Activated CD4-positive, alpha-beta T cell treated with anti-CD3 and anti-CD28 coated beads, Interleukin-2, amount 10 ng/mL, durations not matched to agents 24 days and 14 days (primary cell): ENCODE measurements around the gene FFAR2. TPM values are rescaled to one million over a fixed set of nuclear protein-coding genes. Genes with fewer than 3 reads are reported as not detected.
"Not testable (repeated sequence)": the region's sequence is repeated elsewhere in the genome, so short reads cannot be mapped to it uniquely, and the experiment has no call there.

Experiments used
- DNase-seq: peaks from one replicate; pipeline ENCODE4 v3.0.0; 2022
- H3K27ac Mint-ChIP-seq: one replicate; pipeline ENCODE4 v1.8.0; 2022; ENCODE audit warnings: mild to moderate bottlenecking, mixed read lengths
- H3K27me3 Mint-ChIP-seq: one replicate; pipeline ENCODE4 v1.8.0; 2022; ENCODE audit warnings: mixed read lengths
- H3K36me3 Mint-ChIP-seq: one replicate; pipeline ENCODE4 v1.8.0; 2022; ENCODE audit warnings: low read depth, mild to moderate bottlenecking, mixed read lengths
- H3K4me1 Mint-ChIP-seq: one replicate; pipeline ENCODE4 v1.8.0; 2021; ENCODE audit warnings: mixed read lengths
- H3K4me3 Mint-ChIP-seq: one replicate; pipeline ENCODE4 v1.8.0; 2022; ENCODE audit warnings: mild to moderate bottlenecking, moderate library complexity, mixed read lengths
- H3K9me3 Mint-ChIP-seq: one replicate; pipeline ENCODE4 v1.8.0; 2021; ENCODE audit warnings: mixed read lengths
- intact Hi-C: fragments of 100-400 bp; cut with micrococcal nuclease; formaldehyde crosslinking; loops from one replicate; pipeline ENCODE4 v1.15.1; 2023
- total RNA-seq: library from RNA; stranded (reverse); gene quantifications from 2 replicates; pipeline ENCODE4 v1.2.3, GENCODE V29; 2022

The FFAR2 gene
- total RNA-seq, 1 donor from 2014 or later: not detected

DNA sequence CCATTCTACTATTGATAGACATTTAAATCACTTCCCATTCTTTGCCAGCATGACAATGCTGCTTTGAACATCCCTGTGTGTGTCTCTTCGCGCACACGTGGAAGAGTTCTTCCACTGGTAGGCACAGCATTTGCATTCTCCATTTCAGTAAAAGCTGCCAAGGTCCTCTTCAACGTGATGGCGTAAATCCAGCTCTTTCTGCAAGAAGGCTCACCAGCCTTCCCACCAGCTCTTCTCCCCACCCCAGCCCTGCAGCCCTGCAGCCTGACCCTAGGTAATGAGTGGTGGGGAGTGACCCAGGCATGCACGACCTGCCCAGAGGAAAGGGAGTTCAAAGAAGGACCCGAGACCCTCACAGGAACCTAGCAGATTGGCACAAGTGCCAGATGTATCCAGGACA, 31.7 kb upstream of the FFAR2 start:
- no peaks in the 10 kb centered on the region for H3K4me1 Mint-ChIP-seq
- H3K27me3 Mint-ChIP-seq: peaks cover 39% of the 10 kb centered on the region
- no peak overlapping the region for H3K27ac Mint-ChIP-seq
- H3K9me3 Mint-ChIP-seq: no peaks in the 10 kb centered on the region
- intact Hi-C loops: no loop called here
- DNase-seq: no peak
- H3K4me3 Mint-ChIP-seq: no peak overlapping the region
- no peaks in the 10 kb centered on the region for H3K36me3 Mint-ChIP-seq

- Mint-ChIP-seq H3K27me3 (peaks cover 37% of the 10 kb centered on the region), H3K27ac (no peak overlapping the region), H3K9me3 (no peaks in the 10 kb centered on the region), H3K4me3 (no peak overlapping the region), H3K4me1 (no peaks in the 10 kb centered on the region), H3K36me3 (no peaks in the 10 kb centered on the region)
- no peak for DNase-seq
- intact Hi-C loops: no loop called here
These were observed 30.8 kb upstream of the FFAR2 start for GRCh38 chr19:35417278-35417677.

GRCh38 chr19:35417713-35418534, 30.1 kb upstream of the FFAR2 start:
- DNase-seq: no peak
- no peaks in the 10 kb centered on the region for H3K4me1 Mint-ChIP-seq
- H3K27ac Mint-ChIP-seq: no peak overlapping the region
- no peaks in the 10 kb centered on the region for H3K9me3 Mint-ChIP-seq
- H3K36me3 Mint-ChIP-seq: no peaks in the 10 kb centered on the region
- peaks cover 37% of the 10 kb centered on the region for H3K27me3 Mint-ChIP-seq
- intact Hi-C loops: no loop called here
- H3K4me3 Mint-ChIP-seq: no peak overlapping the region

- H3K9me3 Mint-ChIP-seq: no peaks in the 10 kb centered on the region
- intact Hi-C loops: no loop called here
These were observed 29.0 kb upstream of the FFAR2 start for GRCh38 chr19:35419046-35419445.

GRCh38 chr19:35419805-35420204, 28.3 kb upstream of the FFAR2 start:
- H3K4me3 Mint-ChIP-seq: no peak overlapping the region
- intact Hi-C loops: no loop called here

More at GRCh38 chr19:35419046-35419445, 29.0 kb upstream of the FFAR2 start:
- peaks cover 34% of the 10 kb centered on the region for H3K27me3 Mint-ChIP-seq
- no peak overlapping the region for H3K27ac Mint-ChIP-seq
- no peaks in the 10 kb centered on the region for H3K36me3 Mint-ChIP-seq
- H3K4me1 Mint-ChIP-seq: no peaks in the 10 kb centered on the region
- H3K4me3 Mint-ChIP-seq: no peak overlapping the region
- DNase-seq: no peak

GRCh38 chr19:35421362-35421761, 26.7 kb upstream of the FFAR2 start:
- Mint-ChIP-seq H3K4me1 (no peaks in the 10 kb centered on the region), H3K36me3 (no peaks in the 10 kb centered on the region), H3K4me3 (no peak overlapping the region), H3K27me3 (peaks cover 20% of the 10 kb centered on the region), H3K9me3 (no peaks in the 10 kb centered on the region), H3K27ac (no peak overlapping the region)
- no peak for DNase-seq
- intact Hi-C loops: no loop called here

More at GRCh38 chr19:35419805-35420204, 28.3 kb upstream of the FFAR2 start:
- H3K4me1 Mint-ChIP-seq: no peaks in the 10 kb centered on the region
- no peaks in the 10 kb centered on the region for H3K36me3 Mint-ChIP-seq
- H3K27ac Mint-ChIP-seq: no peak overlapping the region
- peaks cover 31% of the 10 kb centered on the region for H3K27me3 Mint-ChIP-seq
- no peaks in the 10 kb centered on the region for H3K9me3 Mint-ChIP-seq
- DNase-seq: no peak

DNA sequence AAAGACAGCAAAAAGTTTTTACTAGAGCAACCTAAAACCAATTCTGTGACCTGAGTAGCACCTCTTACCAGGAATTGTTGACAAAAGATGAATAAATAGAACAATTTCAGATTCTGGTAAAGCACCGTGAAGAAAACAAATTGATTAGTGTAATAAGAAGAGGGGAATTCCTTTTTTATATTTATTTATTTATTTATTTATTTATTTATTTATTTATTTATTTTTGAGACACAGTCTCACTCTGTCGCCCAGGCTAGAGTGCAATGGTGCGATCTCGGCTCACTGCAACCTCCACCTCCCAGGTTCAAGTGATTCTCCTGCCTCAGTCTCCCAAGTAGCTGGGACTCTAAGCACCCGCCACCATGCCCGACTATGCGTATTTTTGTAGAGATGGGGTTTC, 24.7 kb upstream of the FFAR2 start:
- DNase-seq, H3K36me3 Mint-ChIP-seq, H3K27ac Mint-ChIP-seq, intact Hi-C loops, H3K27me3 Mint-ChIP-seq, H3K4me1 Mint-ChIP-seq, H3K9me3 Mint-ChIP-seq, H3K4me3 Mint-ChIP-seq: not testable (repeated sequence)

- Mint-ChIP-seq H3K4me1 (peaks cover under 1% of the 10 kb centered on the region), H3K36me3 (no peaks in the 10 kb centered on the region), H3K27ac (peak overlapping the region; percentile 22), H3K4me3 (no peak overlapping the region), H3K27me3 (peaks cover 7% of the 10 kb centered on the region), H3K9me3 (no peaks in the 10 kb centered on the region)
- intact Hi-C loops: no loop called here
- DNase-seq: no peak
These were observed 22.4 kb upstream of the FFAR2 start for GRCh38 chr19:35425682-35426081.

DNA sequence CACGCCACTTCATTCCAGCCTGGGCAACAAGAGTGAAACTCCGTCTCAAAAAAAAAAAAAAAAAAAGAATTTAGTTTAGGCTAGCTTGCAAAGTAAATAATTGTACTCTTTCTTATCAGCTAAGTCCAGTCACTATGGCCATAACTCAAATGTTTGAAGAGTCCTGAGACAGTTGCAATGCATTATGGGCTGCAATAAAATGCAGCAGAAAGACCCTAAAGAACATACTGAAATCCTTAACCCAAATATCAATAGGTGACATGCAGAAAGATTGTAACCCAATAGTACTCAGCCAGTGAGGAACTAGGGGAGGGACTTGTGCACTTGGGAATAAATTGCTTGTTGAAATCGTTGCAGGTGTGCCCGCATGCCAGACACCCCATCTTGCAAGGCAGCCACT, 20.9 kb upstream of the FFAR2 start:
- DNase-seq: no peak
- intact Hi-C loops: no loop called here
- Mint-ChIP-seq H3K4me1 (peaks cover 5% of the 10 kb centered on the region), H3K27ac (no peak overlapping the region), H3K9me3 (peaks cover 5% of the 10 kb centered on the region), H3K36me3 (peaks cover 3% of the 10 kb centered on the region), H3K4me3 (no peak overlapping the region), H3K27me3 (peaks cover 6% of the 10 kb centered on the region)

- Mint-ChIP-seq H3K4me3 (no peak overlapping the region), H3K9me3 (peaks cover 10% of the 10 kb centered on the region), H3K27me3 (peaks cover 10% of the 10 kb centered on the region), H3K27ac (no peak overlapping the region), H3K4me1 (peaks cover 5% of the 10 kb centered on the region), H3K36me3 (peaks cover 3% of the 10 kb centered on the region)
- DNase-seq: no peak
- intact Hi-C loops: no loop called here
These were observed 18.2 kb upstream of the FFAR2 start for GRCh38 chr19:35429698-35430408.

DNA sequence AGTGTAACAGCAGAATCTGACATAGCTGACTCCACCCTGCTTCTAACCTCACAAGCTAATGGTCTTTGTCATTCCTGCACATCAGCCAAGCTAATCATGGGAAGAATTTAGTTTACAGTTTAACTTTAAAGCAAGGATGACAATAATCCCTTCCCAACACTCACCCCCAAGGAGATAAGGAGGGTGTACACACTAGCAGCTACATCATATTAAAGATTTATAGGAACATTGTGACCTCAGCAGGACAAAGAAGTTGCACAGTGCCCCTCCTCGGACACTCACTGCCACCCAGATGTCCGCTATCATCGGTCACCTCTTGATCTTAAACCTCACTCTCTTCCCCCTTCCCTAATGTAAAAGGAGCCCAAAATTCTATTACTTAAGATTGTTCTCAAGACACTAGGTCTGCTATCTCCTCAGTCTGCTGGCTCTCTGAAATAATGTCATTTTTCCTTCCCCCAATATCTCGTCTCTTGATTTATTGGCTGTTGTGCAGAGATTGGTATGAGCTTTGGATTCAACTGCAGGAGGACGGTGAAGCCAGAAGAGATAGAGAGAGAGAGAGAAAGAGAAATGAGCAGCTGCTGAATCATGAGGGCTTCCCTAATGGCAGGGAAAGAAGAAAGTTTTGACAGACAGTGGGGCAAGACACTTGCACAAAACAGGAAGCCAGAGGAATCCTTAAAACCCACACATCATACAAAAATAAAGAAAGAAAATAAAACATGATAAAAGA, 17.5 kb upstream of the FFAR2 start:
- H3K4me1 Mint-ChIP-seq: peaks cover 5% of the 10 kb centered on the region
- peaks cover 10% of the 10 kb centered on the region for H3K9me3 Mint-ChIP-seq
- H3K4me3 Mint-ChIP-seq: no peak overlapping the region
- no peak for DNase-seq
- H3K27ac Mint-ChIP-seq: no peak overlapping the region
- intact Hi-C loops: no loop called here
- peaks cover 3% of the 10 kb centered on the region for H3K36me3 Mint-ChIP-seq
- H3K27me3 Mint-ChIP-seq: peaks cover 10% of the 10 kb centered on the region

GRCh38 chr19:35431145-35431807, 16.8 kb upstream of the FFAR2 start:
- Mint-ChIP-seq H3K27ac (no peak overlapping the region), H3K9me3 (peaks cover 10% of the 10 kb centered on the region), H3K4me1 (peaks cover 11% of the 10 kb centered on the region), H3K27me3 (peaks cover 10% of the 10 kb centered on the region), H3K4me3 (no peak overlapping the region), H3K36me3 (peaks cover 3% of the 10 kb centered on the region)
- intact Hi-C loops: no loop called here
- no peak for DNase-seq

GRCh38 chr19:35432911-35433310, 15.1 kb upstream of the FFAR2 start:
- no peak for DNase-seq
- H3K36me3 Mint-ChIP-seq: peaks cover 3% of the 10 kb centered on the region
- H3K27ac Mint-ChIP-seq: no peak overlapping the region
- peaks cover 22% of the 10 kb centered on the region for H3K4me1 Mint-ChIP-seq
- H3K9me3 Mint-ChIP-seq: peaks cover 10% of the 10 kb centered on the region
- H3K4me3 Mint-ChIP-seq: no peak overlapping the region
- intact Hi-C loops: no loop called here
- peaks cover 10% of the 10 kb centered on the region for H3K27me3 Mint-ChIP-seq
